H1 (cell line): ENCODE data around the gene C14orf119. TPM values are rescaled to one million over a fixed set of nuclear protein-coding genes. Genes with fewer than 3 reads are reported as not detected.

Source experiments
- ATF2 ChIP-seq: IDR thresholded peaks from 2 replicates; pipeline ENCODE4 v1.6.1; 2012; ENCODE audit warnings: low read length, inconsistent platforms
- ATF3 ChIP-seq: IDR thresholded peaks from 2 replicates; pipeline ENCODE4 v1.6.1; 2011; ENCODE audit warnings: low read depth, mild to moderate bottlenecking, low read length; ENCODE audit not compliant: insufficient read depth
- BCL11A ChIP-seq, 2 experiments: IDR thresholded peaks; one replicate each; pipeline ENCODE4 v1.6.1; 2011; ENCODE audit warnings: low read depth in 2 of 2, low read length in 2 of 2, mild to moderate bottlenecking in 2 of 2
- CEBPB ChIP-seq: IDR thresholded peaks from 2 replicates; pipeline ENCODE4 v1.6.1; 2012; ENCODE audit warnings: low read depth, low read length
- GTF2F1 ChIP-seq: IDR thresholded peaks from 2 replicates; pipeline ENCODE4 v1.6.1; 2012; ENCODE audit warnings: low read depth, low read length, improper control_type of control experiment, borderline replicate concordance
- POLR2A ChIP-seq, 2 experiments: IDR thresholded peaks; 1 replicate in 1 of 2; 2 replicates in 1 of 2; pipeline ENCODE4 v1.6.1; 2011; ENCODE audit warnings: low read depth in 2 of 2, low read length in 2 of 2, mild to moderate bottlenecking in 2 of 2; ENCODE audit errors: control extremely low read depth in 1 of 2
- RXRA ChIP-seq: IDR thresholded peaks from 2 replicates; pipeline ENCODE4 v1.6.1; 2011; ENCODE audit warnings: low read depth, mild to moderate bottlenecking, low read length, moderate library complexity; ENCODE audit not compliant: insufficient read depth
- SIX5 ChIP-seq: IDR thresholded peaks from 2 replicates; pipeline ENCODE4 v1.6.1; 2011; ENCODE audit warnings: mild to moderate bottlenecking, low read depth, low read length
- TBP ChIP-seq: IDR thresholded peaks from 2 replicates; pipeline ENCODE4 v1.6.1; 2011; ENCODE audit warnings: low read depth, low read length, improper control_type of control experiment
- polyA plus RNA-seq, 7 experiments: library from polyadenylated mRNA; depleted of rRNA in 3 of 7; stranded (reverse) in 5 of 7; unstranded in 2 of 7; fragments of >200 nt in 5 of 7; fragments of 200-250 nt in 2 of 7; gene quantifications; 1 replicate in 5 of 7; 2 replicates in 1 of 7; 4 replicates in 1 of 7; pipeline versions ENCODE4 v1.2.1 to v1.2.3, GENCODE V29; 2011 to 2013; ENCODE audit warnings: missing spikeins in 2 of 7, mixed read lengths in 2 of 7
- total RNA-seq: library from RNA; stranded (reverse); fragmentation: NEBNext Ultra II Directional; extraction: Animal tissue kit (Norgen Biotek cat#: 25700); gene quantifications from 2 replicates; pipeline ENCODE4 v1.2.1, GENCODE V29; 2021
- TF ChIP-seq, protein P1 (sequence below): fragments of 300-600 bp; sonication (generic); IDR thresholded peaks from 2 replicates; pipeline ENCODE4 v1.7.1; 2012; ENCODE audit warnings: low read length, moderate library complexity, mild to moderate bottlenecking, inconsistent platforms; ENCODE audit not compliant: insufficient replicate concordance

The C14orf119 gene
- total and polyA plus RNA-seq, 2 of the 8 experiments (the other 6 are each of a cell fraction or from before 2014, with no cell fraction given), result 78.1 to 94.0 TPM

DNA sequence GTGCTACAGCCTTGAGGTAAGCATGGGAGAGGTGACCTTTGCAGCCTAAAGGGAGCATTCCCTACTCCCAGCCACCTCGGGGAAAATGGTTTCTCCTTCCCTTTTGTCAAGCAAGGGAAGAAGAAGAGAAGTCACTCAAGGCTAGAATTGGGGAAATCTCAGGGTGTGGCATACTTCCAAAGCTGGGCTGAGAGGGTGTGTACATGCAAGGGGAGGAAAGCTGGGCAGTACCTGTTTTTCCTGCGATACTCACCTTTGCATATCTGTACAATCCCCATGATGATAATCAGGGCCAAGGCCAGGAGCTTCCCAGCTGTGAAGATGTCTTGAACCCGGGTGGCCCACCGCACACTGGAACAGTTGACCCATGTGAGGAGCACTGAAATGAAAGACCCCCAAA, 47.5 kb downstream of the C14orf119 start (continued):
- TF ChIP-seq POLR2A (IDR thresholded peaks at IDR 0.05; ENCODE audit: control extremely low read depth in 1 of 2, low read depth in 2 of 2, low read length in 2 of 2) (no peak), ATF3 (no peak), BCL11A (IDR thresholded peaks at IDR 0.05; ENCODE audit: low read depth in 2 of 2, low read length in 2 of 2) (no peak), TBP (no peak), CEBPB (no peak), SIX5 (no peak), ATF2 (no peak), RXRA (no peak), GTF2F1 (no peak)
- TF ChIP-seq, protein P1, sequence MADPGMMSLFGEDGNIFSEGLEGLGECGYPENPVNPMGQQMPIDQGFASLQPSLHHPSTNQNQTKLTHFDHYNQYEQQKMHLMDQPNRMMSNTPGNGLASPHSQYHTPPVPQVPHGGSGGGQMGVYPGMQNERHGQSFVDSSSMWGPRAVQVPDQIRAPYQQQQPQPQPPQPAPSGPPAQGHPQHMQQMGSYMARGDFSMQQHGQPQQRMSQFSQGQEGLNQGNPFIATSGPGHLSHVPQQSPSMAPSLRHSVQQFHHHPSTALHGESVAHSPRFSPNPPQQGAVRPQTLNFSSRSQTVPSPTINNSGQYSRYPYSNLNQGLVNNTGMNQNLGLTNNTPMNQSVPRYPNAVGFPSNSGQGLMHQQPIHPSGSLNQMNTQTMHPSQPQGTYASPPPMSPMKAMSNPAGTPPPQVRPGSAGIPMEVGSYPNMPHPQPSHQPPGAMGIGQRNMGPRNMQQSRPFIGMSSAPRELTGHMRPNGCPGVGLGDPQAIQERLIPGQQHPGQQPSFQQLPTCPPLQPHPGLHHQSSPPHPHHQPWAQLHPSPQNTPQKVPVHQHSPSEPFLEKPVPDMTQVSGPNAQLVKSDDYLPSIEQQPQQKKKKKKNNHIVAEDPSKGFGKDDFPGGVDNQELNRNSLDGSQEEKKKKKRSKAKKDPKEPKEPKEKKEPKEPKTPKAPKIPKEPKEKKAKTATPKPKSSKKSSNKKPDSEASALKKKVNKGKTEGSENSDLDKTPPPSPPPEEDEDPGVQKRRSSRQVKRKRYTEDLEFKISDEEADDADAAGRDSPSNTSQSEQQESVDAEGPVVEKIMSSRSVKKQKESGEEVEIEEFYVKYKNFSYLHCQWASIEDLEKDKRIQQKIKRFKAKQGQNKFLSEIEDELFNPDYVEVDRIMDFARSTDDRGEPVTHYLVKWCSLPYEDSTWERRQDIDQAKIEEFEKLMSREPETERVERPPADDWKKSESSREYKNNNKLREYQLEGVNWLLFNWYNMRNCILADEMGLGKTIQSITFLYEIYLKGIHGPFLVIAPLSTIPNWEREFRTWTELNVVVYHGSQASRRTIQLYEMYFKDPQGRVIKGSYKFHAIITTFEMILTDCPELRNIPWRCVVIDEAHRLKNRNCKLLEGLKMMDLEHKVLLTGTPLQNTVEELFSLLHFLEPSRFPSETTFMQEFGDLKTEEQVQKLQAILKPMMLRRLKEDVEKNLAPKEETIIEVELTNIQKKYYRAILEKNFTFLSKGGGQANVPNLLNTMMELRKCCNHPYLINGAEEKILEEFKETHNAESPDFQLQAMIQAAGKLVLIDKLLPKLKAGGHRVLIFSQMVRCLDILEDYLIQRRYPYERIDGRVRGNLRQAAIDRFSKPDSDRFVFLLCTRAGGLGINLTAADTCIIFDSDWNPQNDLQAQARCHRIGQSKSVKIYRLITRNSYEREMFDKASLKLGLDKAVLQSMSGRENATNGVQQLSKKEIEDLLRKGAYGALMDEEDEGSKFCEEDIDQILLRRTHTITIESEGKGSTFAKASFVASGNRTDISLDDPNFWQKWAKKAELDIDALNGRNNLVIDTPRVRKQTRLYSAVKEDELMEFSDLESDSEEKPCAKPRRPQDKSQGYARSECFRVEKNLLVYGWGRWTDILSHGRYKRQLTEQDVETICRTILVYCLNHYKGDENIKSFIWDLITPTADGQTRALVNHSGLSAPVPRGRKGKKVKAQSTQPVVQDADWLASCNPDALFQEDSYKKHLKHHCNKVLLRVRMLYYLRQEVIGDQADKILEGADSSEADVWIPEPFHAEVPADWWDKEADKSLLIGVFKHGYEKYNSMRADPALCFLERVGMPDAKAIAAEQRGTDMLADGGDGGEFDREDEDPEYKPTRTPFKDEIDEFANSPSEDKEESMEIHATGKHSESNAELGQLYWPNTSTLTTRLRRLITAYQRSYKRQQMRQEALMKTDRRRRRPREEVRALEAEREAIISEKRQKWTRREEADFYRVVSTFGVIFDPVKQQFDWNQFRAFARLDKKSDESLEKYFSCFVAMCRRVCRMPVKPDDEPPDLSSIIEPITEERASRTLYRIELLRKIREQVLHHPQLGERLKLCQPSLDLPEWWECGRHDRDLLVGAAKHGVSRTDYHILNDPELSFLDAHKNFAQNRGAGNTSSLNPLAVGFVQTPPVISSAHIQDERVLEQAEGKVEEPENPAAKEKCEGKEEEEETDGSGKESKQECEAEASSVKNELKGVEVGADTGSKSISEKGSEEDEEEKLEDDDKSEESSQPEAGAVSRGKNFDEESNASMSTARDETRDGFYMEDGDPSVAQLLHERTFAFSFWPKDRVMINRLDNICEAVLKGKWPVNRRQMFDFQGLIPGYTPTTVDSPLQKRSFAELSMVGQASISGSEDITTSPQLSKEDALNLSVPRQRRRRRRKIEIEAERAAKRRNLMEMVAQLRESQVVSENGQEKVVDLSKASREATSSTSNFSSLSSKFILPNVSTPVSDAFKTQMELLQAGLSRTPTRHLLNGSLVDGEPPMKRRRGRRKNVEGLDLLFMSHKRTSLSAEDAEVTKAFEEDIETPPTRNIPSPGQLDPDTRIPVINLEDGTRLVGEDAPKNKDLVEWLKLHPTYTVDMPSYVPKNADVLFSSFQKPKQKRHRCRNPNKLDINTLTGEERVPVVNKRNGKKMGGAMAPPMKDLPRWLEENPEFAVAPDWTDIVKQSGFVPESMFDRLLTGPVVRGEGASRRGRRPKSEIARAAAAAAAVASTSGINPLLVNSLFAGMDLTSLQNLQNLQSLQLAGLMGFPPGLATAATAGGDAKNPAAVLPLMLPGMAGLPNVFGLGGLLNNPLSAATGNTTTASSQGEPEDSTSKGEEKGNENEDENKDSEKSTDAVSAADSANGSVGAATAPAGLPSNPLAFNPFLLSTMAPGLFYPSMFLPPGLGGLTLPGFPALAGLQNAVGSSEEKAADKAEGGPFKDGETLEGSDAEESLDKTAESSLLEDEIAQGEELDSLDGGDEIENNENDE, result no peak
